ENCODE results near the gene MYL2.
"Not testable (repeated sequence)": the region's sequence is repeated elsewhere in the genome, so short reads cannot be mapped to it uniquely, and the experiment has no call there.

Gene MYL2

GRCh38 chr12:110920324-110920910, at the start of gene MYL2:
Gene MYL2 (minus strand): TSS chr12:110920579. CDS start chr12:110920529, 50 bp downstream.
- no peak for DNase-seq

GRCh38 chr12:110966081-110966760, 45.8 kb upstream of the MYL2 start:
- DNase-seq: no peak

GRCh38 chr12:110965574-110965973, 45.2 kb upstream of the MYL2 start:
- no peak for DNase-seq

- no peak for DNase-seq
These were observed 40.4 kb upstream of the MYL2 start for GRCh38 chr12:110960795-110961194.

GRCh38 chr12:110957652-110958051, 37.3 kb upstream of the MYL2 start:
- DNase-seq: no peak

- no peak for DNase-seq
These were observed 36.8 kb upstream of the MYL2 start for GRCh38 chr12:110957159-110957558.

- DNase-seq: not testable (repeated sequence)
These were observed 30.5 kb upstream of the MYL2 start for GRCh38 chr12:110950867-110951266.

GRCh38 chr12:110950466-110950865, 30.1 kb upstream of the MYL2 start:
- DNase-seq: not testable (repeated sequence)

- DNase-seq: no peak
These were observed 27.7 kb upstream of the MYL2 start for GRCh38 chr12:110948041-110948440.

- no peak for DNase-seq
These were observed 23.0 kb upstream of the MYL2 start for GRCh38 chr12:110943373-110943772.

GRCh38 chr12:110941391-110941790, 21.0 kb upstream of the MYL2 start:
- DNase-seq: no peak

- DNase-seq: no peak
These were observed 20.6 kb upstream of the MYL2 start for GRCh38 chr12:110940933-110941332.

GRCh38 chr12:110940296-110940695, 19.9 kb upstream of the MYL2 start:
- no peak for DNase-seq

- peak; percentile 52 for DNase-seq
These were observed 16.8 kb upstream of the MYL2 start for GRCh38 chr12:110937104-110937641.

- DNase-seq: no peak
These were observed 16.2 kb upstream of the MYL2 start for GRCh38 chr12:110936367-110937103.

GRCh38 chr12:110935588-110935987, 15.2 kb upstream of the MYL2 start:
- no peak for DNase-seq

- no peak for DNase-seq
These were observed 13.9 kb upstream of the MYL2 start for GRCh38 chr12:110934093-110934852.

- DNase-seq: no peak
These were observed 13.1 kb upstream of the MYL2 start for GRCh38 chr12:110933326-110933974.

- DNase-seq: no peak
These were observed 11.7 kb upstream of the MYL2 start for GRCh38 chr12:110932046-110932445.

- no peak for DNase-seq
These were observed 10.9 kb upstream of the MYL2 start for GRCh38 chr12:110931315-110931728.

GRCh38 chr12:110930348-110931314, 10.3 kb upstream of the MYL2 start:
- DNase-seq: no peak

All from CD4-positive, alpha-beta T cell treated with Interleukin-12 subunit alpha and Interleukin-12 subunit beta, for 1 hour (primary cell).